ENCODE results near the gene DCTN4.

DNA sequence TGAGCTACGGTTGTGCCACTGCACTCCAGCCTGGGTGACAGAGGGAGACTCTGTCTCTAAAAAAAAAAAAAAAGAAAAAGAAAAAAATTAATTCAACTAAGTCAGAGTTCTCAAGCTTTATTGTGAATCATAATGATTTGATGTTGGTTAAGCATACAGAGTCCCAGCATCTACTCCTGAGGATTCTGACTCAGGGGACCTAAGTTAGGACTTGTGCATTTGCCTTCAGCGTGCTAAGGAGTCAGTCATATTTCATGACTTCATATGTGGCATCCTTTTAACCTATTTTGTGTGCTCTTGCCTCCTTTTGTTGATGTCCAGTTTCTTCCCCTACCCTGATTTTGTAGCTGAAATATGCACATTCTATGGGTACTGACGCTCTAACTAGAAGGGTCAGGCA is 94.9 kb downstream of the DCTN4 start:
- TF ChIP-seq, protein P1, sequence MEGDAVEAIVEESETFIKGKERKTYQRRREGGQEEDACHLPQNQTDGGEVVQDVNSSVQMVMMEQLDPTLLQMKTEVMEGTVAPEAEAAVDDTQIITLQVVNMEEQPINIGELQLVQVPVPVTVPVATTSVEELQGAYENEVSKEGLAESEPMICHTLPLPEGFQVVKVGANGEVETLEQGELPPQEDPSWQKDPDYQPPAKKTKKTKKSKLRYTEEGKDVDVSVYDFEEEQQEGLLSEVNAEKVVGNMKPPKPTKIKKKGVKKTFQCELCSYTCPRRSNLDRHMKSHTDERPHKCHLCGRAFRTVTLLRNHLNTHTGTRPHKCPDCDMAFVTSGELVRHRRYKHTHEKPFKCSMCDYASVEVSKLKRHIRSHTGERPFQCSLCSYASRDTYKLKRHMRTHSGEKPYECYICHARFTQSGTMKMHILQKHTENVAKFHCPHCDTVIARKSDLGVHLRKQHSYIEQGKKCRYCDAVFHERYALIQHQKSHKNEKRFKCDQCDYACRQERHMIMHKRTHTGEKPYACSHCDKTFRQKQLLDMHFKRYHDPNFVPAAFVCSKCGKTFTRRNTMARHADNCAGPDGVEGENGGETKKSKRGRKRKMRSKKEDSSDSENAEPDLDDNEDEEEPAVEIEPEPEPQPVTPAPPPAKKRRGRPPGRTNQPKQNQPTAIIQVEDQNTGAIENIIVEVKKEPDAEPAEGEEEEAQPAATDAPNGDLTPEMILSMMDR (IDR thresholded peaks at IDR 0.05), result no peak
- no peak for TF ChIP-seq POLR2A (IDR thresholded peaks at IDR 0.05)
- TF ChIP-seq POLR2AphosphoS5 (IDR thresholded peaks at IDR 0.05), result no peak

Measured in transverse colon (tissue), 4 donors.